Femur (tissue), 1 donor: Measurements from ENCODE around the gene CDCA5.

ENCODE experiments used
- DNase-seq: peaks from one replicate; pipeline ENCODE4 v3.0.0-alpha.2; 2017

Gene CDCA5

GRCh38 chr11:65040847-65041622, 42.8 kb downstream of the CDCA5 start, which contains the start of gene SAC3D1:
TSS of gene SAC3D1 (plus strand) at chr11:65041210. CDS start at chr11:65041293, 83 bp downstream.
- DNase-seq, result peak; percentile 94

GRCh38 chr11:65040520-65040846, 43.4 kb downstream of the CDCA5 start:
- no peak for DNase-seq

- no peak for DNase-seq
Observed at GRCh38 chr11:65036931-65037330, 46.9 kb downstream of the CDCA5 start.

- DNase-seq, result no peak
Observed at GRCh38 chr11:65035579-65035978, 48.3 kb downstream of the CDCA5 start.

- DNase-seq, result no peak
Observed at GRCh38 chr11:65034423-65034822, 49.4 kb downstream of the CDCA5 start.

GRCh38 chr11:65032216-65032615, 51.6 kb downstream of the CDCA5 start:
- no peak for DNase-seq
